ENCODE measurements around the gene MISP. TPM values are rescaled to one million over a fixed set of nuclear protein-coding genes. Genes with fewer than 3 reads are reported as not detected.
"Not testable (repeated sequence)": the region's sequence is repeated elsewhere in the genome, so short reads cannot be mapped to it uniquely, and the experiment has no call there.

Gene MISP
- 0.11 and 0.31 TPM in 2 replicates for total RNA-seq (2014; rRNA removed; shearing (Covaris generic))

- Histone ChIP-seq H3K27me3 (ENCODE audit: control insufficient read depth, insufficient read depth, low read length) (no peaks in the 10 kb centered on the region), H3K36me3 (replicated peaks; ENCODE audit: control insufficient read depth, insufficient read depth, low read length) (no peaks in the 10 kb centered on the region), H3K4me3 (ENCODE audit: insufficient read depth, low read depth, low read length) (no peak within 1 kb of the TSS)
- DNase-seq = peak; percentile 74
Measured at GRCh38 chr19:750640-751423, at the start of gene MISP. TSS of gene MISP (plus strand) at chr19:751112. CDS start at chr19:756947, 5,835 bp downstream.

GRCh38 chr19:702847-703246 lies 48.1 kb upstream of the MISP start:
- H3K27me3 ChIP-seq (ENCODE audit: control insufficient read depth, insufficient read depth, low read length); H3K36me3 ChIP-seq (replicated peaks; ENCODE audit: control insufficient read depth, insufficient read depth, low read length); DNase-seq; H3K4me3 ChIP-seq (ENCODE audit: insufficient read depth, low read depth, low read length): not testable (repeated sequence)

GRCh38 chr19:703329-703650 lies 47.6 kb upstream of the MISP start:
- Histone ChIP-seq H3K36me3 (replicated peaks; ENCODE audit: control insufficient read depth, insufficient read depth, low read length) (no peaks in the 10 kb centered on the region), H3K27me3 (ENCODE audit: control insufficient read depth, insufficient read depth, low read length) (peaks cover 2% of the 10 kb centered on the region; the same call in 1 of the 2 replicates), H3K4me3 (ENCODE audit: insufficient read depth, low read depth, low read length) (peak overlapping the region; percentile 25)
- DNase-seq = no peak

- Histone ChIP-seq H3K4me3 (ENCODE audit: insufficient read depth, low read depth, low read length) (peak overlapping the region; percentile 53), H3K27me3 (ENCODE audit: control insufficient read depth, insufficient read depth, low read length) (peaks cover 2% of the 10 kb centered on the region; the same call in 1 of the 2 replicates), H3K36me3 (replicated peaks; ENCODE audit: control insufficient read depth, insufficient read depth, low read length) (no peaks in the 10 kb centered on the region)
- DNase-seq = peak; percentile 100
Measured at GRCh38 chr19:703651-704446, 47.1 kb upstream of the MISP start.

- Histone ChIP-seq H3K36me3 (replicated peaks; ENCODE audit: control insufficient read depth, insufficient read depth, low read length) (no peaks in the 10 kb centered on the region), H3K4me3 (ENCODE audit: insufficient read depth, low read depth, low read length) (peak overlapping the region; percentile 53), H3K27me3 (ENCODE audit: control insufficient read depth, insufficient read depth, low read length) (peaks cover 2% of the 10 kb centered on the region; the same call in 1 of the 2 replicates)
- no peak for DNase-seq
Measured at GRCh38 chr19:704447-704741, 46.5 kb upstream of the MISP start.

GRCh38 chr19:708154-709143 lies 42.5 kb upstream of the MISP start, which contains the start of gene PALM:
TSS of gene PALM (plus strand) at chr19:708935. CDS start at chr19:709147, 212 bp downstream.
- DNase-seq = peak; percentile 90
- peaks cover 6% of the 10 kb centered on the region; the same call in 1 of the 2 replicates for H3K27me3 ChIP-seq (ENCODE audit: control insufficient read depth, insufficient read depth, low read length)
- no peaks in the 10 kb centered on the region for H3K36me3 ChIP-seq (replicated peaks; ENCODE audit: control insufficient read depth, insufficient read depth, low read length)
- H3K4me3 ChIP-seq (ENCODE audit: insufficient read depth, low read depth, low read length) = peak within 1 kb of the TSS; percentile 57

- H3K27me3 ChIP-seq (ENCODE audit: control insufficient read depth, insufficient read depth, low read length) = peaks cover 4% of the 10 kb centered on the region; the same call in 1 of the 2 replicates
- H3K36me3 ChIP-seq (replicated peaks; ENCODE audit: control insufficient read depth, insufficient read depth, low read length) = no peaks in the 10 kb centered on the region
- peak overlapping the region; percentile 57 for H3K4me3 ChIP-seq (ENCODE audit: insufficient read depth, low read depth, low read length)
- peak; percentile 77 for DNase-seq
Measured at GRCh38 chr19:709196-709964, 41.5 kb upstream of the MISP start.

GRCh38 chr19:709965-710571 lies 40.8 kb upstream of the MISP start:
- Histone ChIP-seq H3K36me3 (replicated peaks; ENCODE audit: control insufficient read depth, insufficient read depth, low read length) (no peaks in the 10 kb centered on the region), H3K27me3 (ENCODE audit: control insufficient read depth, insufficient read depth, low read length) (peaks cover 4% of the 10 kb centered on the region; the same call in 1 of the 2 replicates), H3K4me3 (ENCODE audit: insufficient read depth, low read depth, low read length) (peak overlapping the region; percentile 57)
- peak; percentile 59 for DNase-seq

- Histone ChIP-seq H3K27me3 (ENCODE audit: control insufficient read depth, insufficient read depth, low read length) (peaks cover 4% of the 10 kb centered on the region; the same call in 1 of the 2 replicates), H3K4me3 (ENCODE audit: insufficient read depth, low read depth, low read length) (no peak overlapping the region), H3K36me3 (replicated peaks; ENCODE audit: control insufficient read depth, insufficient read depth, low read length) (no peaks in the 10 kb centered on the region)
- peak; percentile 39 for DNase-seq
Measured at GRCh38 chr19:710767-711166, 40.1 kb upstream of the MISP start.

- DNase-seq = no peak
- H3K36me3 ChIP-seq (replicated peaks; ENCODE audit: control insufficient read depth, insufficient read depth, low read length) = no peaks in the 10 kb centered on the region
- no peak overlapping the region for H3K4me3 ChIP-seq (ENCODE audit: insufficient read depth, low read depth, low read length)
- H3K27me3 ChIP-seq (ENCODE audit: control insufficient read depth, insufficient read depth, low read length) = peaks cover 4% of the 10 kb centered on the region; the same call in 1 of the 2 replicates
Measured at GRCh38 chr19:711254-711653, 39.7 kb upstream of the MISP start.

- no peak overlapping the region for H3K4me3 ChIP-seq (ENCODE audit: insufficient read depth, low read depth, low read length)
- H3K36me3 ChIP-seq (replicated peaks; ENCODE audit: control insufficient read depth, insufficient read depth, low read length) = no peaks in the 10 kb centered on the region
- no peaks in the 10 kb centered on the region for H3K27me3 ChIP-seq (ENCODE audit: control insufficient read depth, insufficient read depth, low read length)
- DNase-seq = no peak
Measured at GRCh38 chr19:715347-715746, 35.6 kb upstream of the MISP start.

GRCh38 chr19:718251-718951 lies 32.5 kb upstream of the MISP start:
- no peaks in the 10 kb centered on the region for H3K27me3 ChIP-seq (ENCODE audit: control insufficient read depth, insufficient read depth, low read length)
- no peak overlapping the region for H3K4me3 ChIP-seq (ENCODE audit: insufficient read depth, low read depth, low read length)
- H3K36me3 ChIP-seq (replicated peaks; ENCODE audit: control insufficient read depth, insufficient read depth, low read length) = no peaks in the 10 kb centered on the region
- peak; percentile 82 for DNase-seq

All from H7 (cell line).